Measurements from ENCODE around the gene NYNRIN. TPM values are rescaled to one million over a fixed set of nuclear protein-coding genes. Genes with fewer than 3 reads are reported as not detected.

Gene NYNRIN
- total and polyA plus RNA-seq, 2 experiments from 2014 or later, result 3.1 to 20.0 TPM

GRCh38 chr14:24360281-24360680, 38.5 kb upstream of the NYNRIN start:
- no peak for DNase-seq (ENCODE audit: low spot score)
- no peak overlapping the region for H2AFZ ChIP-seq
- no peak overlapping the region for H3K4me2 ChIP-seq
- Mint-ChIP-seq H3K27me3 (ENCODE audit: insufficient read depth, low read depth, poor library complexity) (peaks cover 20% of the 10 kb centered on the region), H3K36me3 (ENCODE audit: low read depth) (no peaks in the 10 kb centered on the region), H3K27ac (no peak overlapping the region), H3K4me1 (peaks cover 3% of the 10 kb centered on the region), H3K4me3 (no peak overlapping the region), H3K9me3 (no peaks in the 10 kb centered on the region; the same call in 2 of the 3 replicates)
- H3K4me3 ChIP-seq, result no peak overlapping the region
- no peaks in the 10 kb centered on the region for H3K9me2 ChIP-seq (ENCODE audit: insufficient read depth)
- H3F3A ChIP-seq (replicated peaks; ENCODE audit: low read depth), result no peaks in the 10 kb centered on the region
- H3K27ac ChIP-seq (ENCODE audit: low read depth), result no peak overlapping the region
- H3K36me3 ChIP-seq (ENCODE audit: insufficient read depth), result no peaks in the 10 kb centered on the region
- TF ChIP-seq CTCF (conservative IDR thresholded peaks at IDR 0.05; ENCODE audit: low read depth in 2 of 2), result no peak
- no peak for TF ChIP-seq CREB1 (CRISPR knock-in tag; IDR thresholded peaks at IDR 0.05; ENCODE audit: low read depth)
- no peak for TF ChIP-seq REST (IDR thresholded peaks at IDR 0.05; ENCODE audit: unreplicated experiment)
- no peak for TF ChIP-seq EZH2phosphoT487 (IDR thresholded peaks at IDR 0.05; ENCODE audit: unreplicated experiment)
- no peak for TF ChIP-seq JUNB (IDR thresholded peaks at IDR 0.05; ENCODE audit: unreplicated experiment)
- no peak for TF ChIP-seq ZNF331 (CRISPR knock-in tag; IDR thresholded peaks at IDR 0.05; ENCODE audit: low read depth)
- no peak for TF ChIP-seq ETS1 (IDR thresholded peaks at IDR 0.05)
- TF ChIP-seq EZH2 (IDR thresholded peaks at IDR 0.05; ENCODE audit: low read depth, unreplicated experiment), result no peak
- H3K27me3 ChIP-seq (ENCODE audit: insufficient read depth), result peaks cover 63% of the 10 kb centered on the region
- H3K79me2 ChIP-seq (replicated peaks; ENCODE audit: insufficient read depth), result no peaks in the 10 kb centered on the region
- ATAC-seq, result no peak
- 0 out of 2 replicates have a peak, but pooled peaks cover 3% of the 10 kb centered on the region for H3K4me1 ChIP-seq (ENCODE audit: insufficient read depth)
- H4K20me1 ChIP-seq (replicated peaks; ENCODE audit: insufficient read depth), result no peaks in the 10 kb centered on the region; the same call in 1 of the 2 replicates

- Histone ChIP-seq H2AFZ (no peak overlapping the region), H3K27ac (ENCODE audit: low read depth) (no peak overlapping the region), H4K20me1 (replicated peaks; ENCODE audit: insufficient read depth) (no peaks in the 10 kb centered on the region; the same call in 1 of the 2 replicates), H3K27me3 (ENCODE audit: insufficient read depth) (peaks cover 69% of the 10 kb centered on the region), H3K4me1 (ENCODE audit: insufficient read depth) (peaks cover 9% of the 10 kb centered on the region; the same call in 1 of the 2 replicates), H3K79me2 (replicated peaks; ENCODE audit: insufficient read depth) (no peaks in the 10 kb centered on the region), H3K36me3 (ENCODE audit: insufficient read depth) (no peaks in the 10 kb centered on the region), H3K4me2 (no peak overlapping the region), H3K9me2 (ENCODE audit: insufficient read depth) (no peaks in the 10 kb centered on the region), H3K4me3 (no peak overlapping the region), H3F3A (replicated peaks; ENCODE audit: low read depth) (no peaks in the 10 kb centered on the region)
- no peak overlapping the region for H3K27ac Mint-ChIP-seq
- H3K4me3 Mint-ChIP-seq, result no peak overlapping the region
- TF ChIP-seq ZNF331 (CRISPR knock-in tag; IDR thresholded peaks at IDR 0.05; ENCODE audit: low read depth) (no peak), CREB1 (CRISPR knock-in tag; IDR thresholded peaks at IDR 0.05; ENCODE audit: low read depth) (no peak), EZH2 (IDR thresholded peaks at IDR 0.05; ENCODE audit: low read depth, unreplicated experiment) (no peak), ETS1 (IDR thresholded peaks at IDR 0.05) (no peak), NANOG (IDR thresholded peaks at IDR 0.05; ENCODE audit: borderline replicate concordance) (no peak), POLR2AphosphoS5 (IDR thresholded peaks at IDR 0.05; ENCODE audit: low read depth) (no peak), JUNB (IDR thresholded peaks at IDR 0.05; ENCODE audit: unreplicated experiment) (no peak), STAT1 (IDR thresholded peaks at IDR 0.05; ENCODE audit: unreplicated experiment) (no peak)
- peaks cover 25% of the 10 kb centered on the region for H3K27me3 Mint-ChIP-seq (ENCODE audit: insufficient read depth, low read depth, poor library complexity)
- no peaks in the 10 kb centered on the region for H3K36me3 Mint-ChIP-seq (ENCODE audit: low read depth)
- ATAC-seq, result no peak
- no peak for DNase-seq (ENCODE audit: low spot score)
- no peaks in the 10 kb centered on the region; the same call in 2 of the 3 replicates for H3K9me3 Mint-ChIP-seq
- peaks cover 11% of the 10 kb centered on the region for H3K4me1 Mint-ChIP-seq
These were observed 37.5 kb upstream of the NYNRIN start for GRCh38 chr14:24361326-24361725.

Measured in GM23338 (cell line).